ENCODE measurements around the gene ELAVL1. TPM values are rescaled to one million over a fixed set of nuclear protein-coding genes. Genes with fewer than 3 reads are reported as not detected.

Gene ELAVL1
- total and polyA plus RNA-seq, 9 of the 15 experiments (the other 6 are each of a cell fraction or from before 2014, with no cell fraction given): 4.3 to 172 (median 69.2) TPM

- TF ChIP-seq FOXA3 (CRISPR knock-in tag; conservative IDR thresholded peaks at IDR 0.05 in 1 of 2, IDR thresholded peaks at IDR 0.05 in 1 of 2) (peak in 1 of 2 experiments; percentile 18; a peak in 1 of 4 replicates), ARID4B (CRISPR knock-in tag; IDR thresholded peaks at IDR 0.05) (peak; percentile 62), ZC3H4 (CRISPR knock-in tag; IDR thresholded peaks at IDR 0.05; ENCODE audit: borderline replicate concordance) (no peak), BCL6 (CRISPR knock-in tag; IDR thresholded peaks at IDR 0.05) (no peak), USF1 (CRISPR knock-in tag; IDR thresholded peaks at IDR 0.05) (peak; percentile 40; the same call in 1 of the 2 replicates), COPS2 (conservative IDR thresholded peaks at IDR 0.05) (no peak), MGA (IDR thresholded peaks at IDR 0.05) (peak; percentile 29; the same call in 1 of the 2 replicates)
These were observed 85.6 kb downstream of the ELAVL1 start, which contains the start of gene SNAPC2 (continued) for GRCh38 chr19:7919610-7920518.
